AG04449 (cell line): ENCODE results near the gene SORL1.

Experiments used
- CTCF ChIA-PET: fragments of 350-600 bp; formaldehyde crosslinking; extraction: SDS; loops from one replicate; lab custom pipeline; 2021; ENCODE audit warnings: antibody characterized with exemption; lab: Yijun Ruan, JAX
- POLR2A ChIA-PET: fragments of 400-600, 350-600 bp; formaldehyde crosslinking; extraction: SDS; loops from one replicate; lab custom pipeline; 2020; ENCODE audit warnings: antibody characterized with exemption, inconsistent platforms; lab: Yijun Ruan, JAX
- DNase-seq: peaks from one replicate; pipeline ENCODE4 v3.0.0-alpha.2; 2010; ENCODE audit warnings: low read depth, low spot score
- H3K4me3 ChIP-seq: 2 replicates; pipeline ENCODE4 v1.5.1; 2011; ENCODE audit warnings: low read depth, mild to moderate bottlenecking, control low read depth, low read length
- CTCF ChIP-seq: IDR thresholded peaks from one replicate; pipeline ENCODE4 v1.5.1; 2011; ENCODE audit warnings: mild to moderate bottlenecking, moderate library complexity, low read length, control low read depth, inconsistent platforms; ENCODE audit not compliant: insufficient read depth; ENCODE audit errors: missing control alignments

The SORL1 gene

GRCh38 chr11:121453589-121454299, 1.6 kb downstream of the SORL1 start:
- no peak for TF ChIP-seq CTCF
- DNase-seq: no peak
- H3K4me3 ChIP-seq: no peak overlapping the region
- ChIA-PET POLR2A (no interaction called here), CTCF (interaction anchor here (0.8 kb wide), 1 partner anchor 10 kb away, joined by 4 read pairs; no protein-coding TSS in a partner anchor)

GRCh38 chr11:121455115-121455514, 3.0 kb downstream of the SORL1 start:
- ChIA-PET POLR2A (no interaction called here), CTCF (no interaction called here)
- H3K4me3 ChIP-seq: no peak overlapping the region
- TF ChIP-seq CTCF: no peak
- no peak for DNase-seq

- H3K4me3 ChIP-seq: no peak overlapping the region
- ChIA-PET CTCF (interaction anchor here (1.3 to 2.8 kb wide), 2 partner anchors 11 kb away, joined by 3 to 9 read pairs; no protein-coding TSS in a partner anchor), POLR2A (no interaction called here)
- no peak for DNase-seq
- TF ChIP-seq CTCF: no peak
Observed at GRCh38 chr11:121456151-121456550, 4.0 kb downstream of the SORL1 start.

- no peak for TF ChIP-seq CTCF
- POLR2A ChIA-PET: no interaction called here
- CTCF ChIA-PET: interaction anchor here (1.3 to 2.8 kb wide), 2 partner anchors 11 to 12 kb away, joined by 3 to 9 read pairs; no protein-coding TSS in a partner anchor
- no peak overlapping the region for H3K4me3 ChIP-seq
- DNase-seq: no peak
Observed at GRCh38 chr11:121456816-121457431, 4.8 kb downstream of the SORL1 start.

- CTCF ChIA-PET: interaction anchor here (1.5 to 2.8 kb wide), 2 partner anchors 9 to 11 kb away, joined by 3 to 9 read pairs; no protein-coding TSS in a partner anchor
- POLR2A ChIA-PET: no interaction called here
Observed at GRCh38 chr11:121458551-121458950, 6.4 kb downstream of the SORL1 start.

More at GRCh38 chr11:121458551-121458950, 6.4 kb downstream of the SORL1 start:
- no peak for TF ChIP-seq CTCF
- H3K4me3 ChIP-seq: no peak overlapping the region
- DNase-seq: no peak
